GM12865 (cell line): ENCODE measurements around the gene KCNK4.
A peak's percentile ranks its signal among the peaks of the same experiment; 100 is the strongest.

ENCODE experiments used
- DNase-seq: peaks from one replicate; pipeline ENCODE4 v3.0.0; 2010; ENCODE audit warnings: low read depth
- H3K4me3 ChIP-seq: 2 replicates; pipeline ENCODE4 v1.5.1; 2011; ENCODE audit warnings: mild to moderate bottlenecking, low read depth, low read length, control low read depth
- CTCF ChIP-seq: IDR thresholded peaks from 2 replicates; pipeline ENCODE4 v1.5.1; 2011; ENCODE audit warnings: low read length, control low read depth, low read depth, inconsistent platforms; ENCODE audit not compliant: insufficient read depth; ENCODE audit errors: missing control alignments

Gene KCNK4

GRCh38 chr11:64249563-64250414 lies 41.3 kb upstream of the KCNK4 start:
- H3K4me3 ChIP-seq = no peak overlapping the region
- no peak for TF ChIP-seq CTCF
- no peak for DNase-seq

- no peak for TF ChIP-seq CTCF
- DNase-seq = no peak
- peak overlapping the region; percentile 56; the same call in 1 of the 2 replicates for H3K4me3 ChIP-seq
These were observed 40.6 kb upstream of the KCNK4 start for GRCh38 chr11:64250415-64251015.

GRCh38 chr11:64251016-64251752 lies 39.9 kb upstream of the KCNK4 start, which contains the start of gene PLCB3:
Gene PLCB3 (plus strand): TSS chr11:64251530. CDS start chr11:64251650, 120 bp downstream.
- DNase-seq = peak; percentile 63
- TF ChIP-seq CTCF = peak; percentile 67
- H3K4me3 ChIP-seq = peak within 1 kb of the TSS; percentile 72

- TF ChIP-seq CTCF = no peak
- H3K4me3 ChIP-seq = peak overlapping the region; percentile 72
These were observed 39.4 kb upstream of the KCNK4 start for GRCh38 chr11:64251753-64252002.

GRCh38 chr11:64252003-64252872 lies 38.9 kb upstream of the KCNK4 start:
- no peak for DNase-seq
- peak overlapping the region; percentile 72 for H3K4me3 ChIP-seq
- peak; percentile 48 for TF ChIP-seq CTCF

More at GRCh38 chr11:64251753-64252002, 39.4 kb upstream of the KCNK4 start:
- DNase-seq = no peak

- no peak for DNase-seq
- no peak for TF ChIP-seq CTCF
- H3K4me3 ChIP-seq = no peak overlapping the region
These were observed 38.1 kb upstream of the KCNK4 start for GRCh38 chr11:64253043-64253442.
